GM12878 (cell line): ENCODE results near the gene CALD1. TPM values are rescaled to one million over a fixed set of nuclear protein-coding genes. Genes with fewer than 3 reads are reported as not detected.
A peak's percentile ranks its signal among the peaks of the same experiment; 100 is the strongest.

Experiments used
- ATAC-seq: fragments of 200-7000 bp; cut with Tn5 transposase; 3 replicates; pipeline ENCODE4 v1.9.1; 2020; ENCODE audit warnings: mild to moderate bottlenecking, moderate library complexity
- BruUV-seq: library from RNA; stranded (reverse); fragments of 400-500 nt; replicated peaks from 2 replicates; lab custom pipeline; 2021; lab: Mats Ljungman, UMichigan
- CTCF ChIA-PET: fragments of 300-600 bp; sonication (Branson Sonifier 250); formaldehyde crosslinking; extraction: SDS; loops from one replicate; lab custom pipeline; 2021; ENCODE audit warnings: inconsistent platforms; lab: Yijun Ruan, JAX
- POLR2A ChIA-PET: fragments of 350-600 bp; formaldehyde crosslinking; extraction: SDS; loops from one replicate; lab custom pipeline; 2021; ENCODE audit warnings: inconsistent platforms; lab: Charles Lee
- RAD21 ChIA-PET: fragments of 300-600 bp; sonication (Branson Sonifier 250); formaldehyde crosslinking; loops from one replicate; lab custom pipeline; 2023; ENCODE audit warnings: antibody characterized with exemption; ENCODE audit not compliant: unreplicated experiment; lab: Charles Lee
- SMC1A ChIA-PET: fragments of 300-600 bp; sonication (Branson Sonifier 250); formaldehyde crosslinking; loops from one replicate; lab custom pipeline; 2023; ENCODE audit not compliant: unreplicated experiment, uncharacterized antibody; lab: Charles Lee
- DNase-seq: peaks from one replicate; pipeline ENCODE4 v3.0.0-alpha.2; 2011; ENCODE audit warnings: low read depth, low spot score
- FAIRE-seq: peaks from 3 replicates; lab custom pipeline; 2011; peaks lifted over from hg19 to GRCh38; lab: Jason Lieb, UNC
- H2AFZ ChIP-seq: 2 replicates; pipeline ENCODE4 v1.6.0; 2011; ENCODE audit warnings: low read depth, low read length, control low read depth; ENCODE audit not compliant: control insufficient read depth
- H3K27ac ChIP-seq: 2 replicates; pipeline ENCODE4 v1.5.1; 2011; ENCODE audit warnings: control low read depth; ENCODE audit not compliant: control insufficient read depth, insufficient read depth
- H3K27me3 ChIP-seq, 2 experiments: replicated peaks in 1 of 2; 2 replicates each; pipeline versions ENCODE4 v1.6.0 to v1.6.1; 2011; ENCODE audit warnings: low read length in 1 of 2; ENCODE audit not compliant: control insufficient read depth in 2 of 2, insufficient read depth in 2 of 2
- H3K36me3 ChIP-seq, 2 experiments: 2 replicates each; pipeline ENCODE4 v1.5.1; 2011; ENCODE audit warnings: low read length in 1 of 2; ENCODE audit not compliant: control insufficient read depth in 2 of 2, insufficient read depth in 2 of 2
- H3K4me1 ChIP-seq: 2 replicates; pipeline ENCODE4 v1.6.1; 2011; ENCODE audit warnings: mild to moderate bottlenecking, low read length, moderate library complexity, mixed read lengths; ENCODE audit not compliant: control insufficient read depth, insufficient read depth
- H3K4me2 ChIP-seq: 2 replicates; pipeline ENCODE4 v1.6.0; 2011; ENCODE audit warnings: control low read depth; ENCODE audit not compliant: control insufficient read depth, insufficient read depth
- H3K4me3 ChIP-seq: fragments of 200-600 bp; sonication (generic); 2 replicates; pipeline ENCODE4 v1.5.1; 2016
- H3K79me2 ChIP-seq: 2 replicates; pipeline ENCODE4 v1.6.0; 2011; ENCODE audit warnings: low read length; ENCODE audit not compliant: control insufficient read depth, insufficient read depth
- H3K9ac ChIP-seq: 2 replicates; pipeline ENCODE4 v1.8.0; 2011; ENCODE audit warnings: low read length, control low read depth, mixed read lengths; ENCODE audit not compliant: control insufficient read depth, insufficient read depth
- H3K9me3 ChIP-seq: replicated peaks from 3 replicates; pipeline ENCODE4 v1.5.1; 2011; ENCODE audit warnings: mild to moderate bottlenecking, low read length; ENCODE audit not compliant: control insufficient read depth, insufficient read depth
- H4K20me1 ChIP-seq: 2 replicates; pipeline ENCODE4 v1.6.0; 2011; ENCODE audit not compliant: control insufficient read depth, insufficient read depth
- CHD2 ChIP-seq: IDR thresholded peaks from 2 replicates; pipeline ENCODE4 v1.6.1; 2011; ENCODE audit warnings: low read depth, low read length, improper control_type of control experiment, borderline replicate concordance
- DPF2 ChIP-seq: fragments of 450-650 bp; IDR thresholded peaks from 2 replicates; pipeline ENCODE4 v1.6.1; 2017; ENCODE audit warnings: mild to moderate bottlenecking
- EP300 ChIP-seq, 2 experiments: fragments of 150-350 bp in 1 of 2; IDR thresholded peaks; 2 replicates each; pipeline ENCODE4 v1.6.1; 2011 to 2012; ENCODE audit warnings: low read depth in 2 of 2, low read length in 2 of 2, borderline replicate concordance in 1 of 2, improper control_type of control experiment in 1 of 2, inconsistent platforms in 1 of 2; ENCODE audit not compliant: control insufficient read depth in 1 of 2
- NFIC ChIP-seq: IDR thresholded peaks from 2 replicates; pipeline ENCODE4 v1.6.1; 2012; ENCODE audit warnings: low read depth, mild to moderate bottlenecking, inconsistent platforms, low read length, moderate library complexity
- NFYB ChIP-seq: IDR thresholded peaks from 2 replicates; pipeline ENCODE4 v1.6.1; 2011; ENCODE audit warnings: low read depth, mild to moderate bottlenecking, low read length, improper control_type of control experiment, moderate library complexity; ENCODE audit not compliant: insufficient read depth
- SMARCA5 ChIP-seq: fragments of 450-650 bp; IDR thresholded peaks from 2 replicates; pipeline ENCODE4 v1.6.1; 2017; ENCODE audit warnings: mild to moderate bottlenecking
- WGBS: methylation state at CpG from one replicate; pipeline ENCODE4 v1.1.6; 2016; ENCODE audit warnings: low lambda C conversion rate; ENCODE audit not compliant: insufficient replicate concordance, insufficient coverage; ENCODE audit errors: missing lambda C conversion rate; 5-methylcytosine and 5-hydroxymethylcytosine counted together
- in situ Hi-C: fragments of 300-500 bp; cut with MboI; formaldehyde crosslinking; loops from 9 replicates; pipeline ENCODE4 v1.14.3; 2018; ENCODE audit warnings: mixed read lengths
- intact Hi-C: fragments of 100-400 bp; cut with micrococcal nuclease; formaldehyde crosslinking; loops from one replicate; pipeline ENCODE4 v1.14.2; 2022; ENCODE audit not compliant: unreplicated experiment
- polyA plus RNA-seq, 11 experiments: library from polyadenylated mRNA; depleted of rRNA in 4 of 11; unstranded in 6 of 11; stranded (reverse) in 5 of 11; fragments of >200 nt; fragmentation: Nextera tagmentation in 4 of 11; fragmentation: Illumina TruSeq in 1 of 11; extraction: Ambion mirVana in 4 of 11; extraction: Trizol in 1 of 11; gene quantifications; 1 replicate in 1 of 11; 2 replicates in 10 of 11; pipeline versions ENCODE4 v1.2.1 to v1.2.3, GENCODE V29; 2011 to 2016; ENCODE audit warnings: inconsistent platforms in 2 of 11, missing spikeins in 2 of 11, low read depth in 1 of 11
- total RNA-seq, 4 experiments: library from RNA; depleted of rRNA in 3 of 4; stranded (reverse); fragments of >200 nt in 3 of 4; fragmentation: Illumina TruSeq in 1 of 4; extraction: Trizol in 1 of 4; gene quantifications; 2 replicates each; pipeline versions ENCODE4 v1.2.1 to v1.2.3, GENCODE V29; 2013 to 2021
- TF ChIP-seq, protein P1 (sequence below): fragments of 450-650 bp; IDR thresholded peaks from 2 replicates; pipeline ENCODE4 v1.6.1; 2017; ENCODE audit warnings: mild to moderate bottlenecking, moderate library complexity
- TF ChIP-seq, protein P2 (sequence below): IDR thresholded peaks from 2 replicates; pipeline ENCODE4 v1.6.1; 2012; ENCODE audit warnings: low read depth, low read length, improper control_type of control experiment
- TF ChIP-seq, protein P3 (sequence below): fragments of 450-650 bp; IDR thresholded peaks from 2 replicates; pipeline ENCODE4 v1.6.1; 2016; ENCODE audit warnings: mild to moderate bottlenecking

CALD1 gene
- total and polyA plus RNA-seq, 10 of the 15 experiments (the other 5 are each of a cell fraction or from before 2014, with no cell fraction given): 0.03 to 1.3 (median 0.22) TPM

DNA sequence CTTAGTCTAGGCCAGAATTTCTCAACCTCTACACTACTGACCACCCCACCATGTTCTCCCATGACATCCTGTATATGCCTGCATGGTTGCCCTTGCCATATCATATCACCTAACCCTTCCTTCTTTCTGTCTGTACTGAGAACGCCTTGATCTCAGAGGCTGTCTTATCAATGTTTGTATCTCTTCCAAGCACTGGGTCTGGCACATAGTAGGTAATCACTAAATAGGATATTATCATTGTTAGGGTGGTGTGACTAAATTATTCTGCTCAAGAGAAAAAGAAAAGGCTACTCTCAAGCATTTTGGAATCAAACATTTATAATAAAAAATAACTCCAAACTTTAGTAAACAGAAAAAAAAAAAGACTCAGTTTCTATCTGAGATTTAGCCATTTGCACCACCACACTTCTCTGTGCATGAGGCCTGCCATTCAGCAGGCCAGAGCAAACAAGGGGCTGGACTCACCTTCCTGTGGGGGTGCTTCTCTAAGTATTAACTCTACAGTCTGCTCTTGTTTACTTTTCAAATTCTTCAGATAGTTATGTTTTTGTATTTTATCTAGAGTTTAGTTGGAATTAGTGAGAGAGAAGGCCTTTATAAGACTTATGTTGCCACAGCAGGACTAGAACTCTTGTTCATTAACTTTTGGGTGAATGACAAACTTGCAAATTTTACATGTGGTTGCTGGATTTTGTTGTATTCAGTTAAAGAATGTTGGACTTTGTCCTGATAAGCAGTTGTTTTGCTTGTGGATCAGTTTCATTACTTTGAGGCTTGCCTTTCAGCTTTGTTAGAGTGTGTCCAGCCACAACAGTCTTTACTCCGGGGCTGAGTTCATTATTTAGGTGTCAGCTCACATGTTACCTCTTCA, 212.3 kb downstream of the CALD1 start:
- H3K4me3 ChIP-seq: peak overlapping the region; percentile 52; the same call in 1 of the 2 replicates
- intact Hi-C loops (no loop called here), in situ Hi-C loops (loop anchor here (5.0 to 25.0 kb wide), 3 partner anchors 176 to 971 kb away; partner anchors contain the start of gene NUP205)
- WGBS: 84% methylated on average over 2 of the region's 2 CpGs
- H3K9ac ChIP-seq: peak overlapping the region; percentile 58
- ChIA-PET SMC1A (interaction anchor here (0.5 to 15.4 kb wide), 14 partner anchors 14 to 218 kb away, joined by 3 to 293 read pairs (median 5); partner anchors contain the start of genes CYREN and TMEM140), RAD21 (interaction anchor here (0.7 to 9.0 kb wide), 14 partner anchors 67 to 357 kb away, joined by 3 to 154 read pairs (median 6); partner anchors contain the start of genes CYREN, TMEM140 and WDR91), CTCF (interaction anchor here (0.7 to 12.7 kb wide), 8 partner anchors 38 to 196 kb away, joined by 3 to 157 read pairs (median 4); partner anchors contain the start of genes CYREN and TMEM140), POLR2A (interaction anchor here (0.5 to 8.3 kb wide), 10 partner anchors 157 to 218 kb away, joined by 3 to 121 read pairs (median 3); partner anchors contain the start of genes CYREN and TMEM140)
- H3K4me1 ChIP-seq: peaks cover 54% of the 10 kb centered on the region
- DNase-seq (no peak), FAIRE-seq (no peak), ATAC-seq (peak; percentile 12)
- H3K79me2 ChIP-seq: peaks cover 60% of the 10 kb centered on the region
- BruUV-seq: no TSS peak
- H2AFZ ChIP-seq: no peak overlapping the region
- H3K27me3 ChIP-seq: no peaks in the 10 kb centered on the region
- TF ChIP-seq NFIC: no peak
- TF ChIP-seq, protein P1, sequence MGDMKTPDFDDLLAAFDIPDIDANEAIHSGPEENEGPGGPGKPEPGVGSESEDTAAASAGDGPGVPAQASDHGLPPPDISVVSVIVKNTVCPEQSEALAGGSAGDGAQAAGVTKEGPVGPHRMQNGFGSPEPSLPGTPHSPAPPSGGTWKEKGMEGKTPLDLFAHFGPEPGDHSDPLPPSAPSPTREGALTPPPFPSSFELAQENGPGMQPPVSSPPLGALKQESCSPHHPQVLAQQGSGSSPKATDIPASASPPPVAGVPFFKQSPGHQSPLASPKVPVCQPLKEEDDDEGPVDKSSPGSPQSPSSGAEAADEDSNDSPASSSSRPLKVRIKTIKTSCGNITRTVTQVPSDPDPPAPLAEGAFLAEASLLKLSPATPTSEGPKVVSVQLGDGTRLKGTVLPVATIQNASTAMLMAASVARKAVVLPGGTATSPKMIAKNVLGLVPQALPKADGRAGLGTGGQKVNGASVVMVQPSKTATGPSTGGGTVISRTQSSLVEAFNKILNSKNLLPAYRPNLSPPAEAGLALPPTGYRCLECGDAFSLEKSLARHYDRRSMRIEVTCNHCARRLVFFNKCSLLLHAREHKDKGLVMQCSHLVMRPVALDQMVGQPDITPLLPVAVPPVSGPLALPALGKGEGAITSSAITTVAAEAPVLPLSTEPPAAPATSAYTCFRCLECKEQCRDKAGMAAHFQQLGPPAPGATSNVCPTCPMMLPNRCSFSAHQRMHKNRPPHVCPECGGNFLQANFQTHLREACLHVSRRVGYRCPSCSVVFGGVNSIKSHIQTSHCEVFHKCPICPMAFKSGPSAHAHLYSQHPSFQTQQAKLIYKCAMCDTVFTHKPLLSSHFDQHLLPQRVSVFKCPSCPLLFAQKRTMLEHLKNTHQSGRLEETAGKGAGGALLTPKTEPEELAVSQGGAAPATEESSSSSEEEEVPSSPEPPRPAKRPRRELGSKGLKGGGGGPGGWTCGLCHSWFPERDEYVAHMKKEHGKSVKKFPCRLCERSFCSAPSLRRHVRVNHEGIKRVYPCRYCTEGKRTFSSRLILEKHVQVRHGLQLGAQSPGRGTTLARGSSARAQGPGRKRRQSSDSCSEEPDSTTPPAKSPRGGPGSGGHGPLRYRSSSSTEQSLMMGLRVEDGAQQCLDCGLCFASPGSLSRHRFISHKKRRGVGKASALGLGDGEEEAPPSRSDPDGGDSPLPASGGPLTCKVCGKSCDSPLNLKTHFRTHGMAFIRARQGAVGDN: peak; percentile 73
- TF ChIP-seq, protein P2, sequence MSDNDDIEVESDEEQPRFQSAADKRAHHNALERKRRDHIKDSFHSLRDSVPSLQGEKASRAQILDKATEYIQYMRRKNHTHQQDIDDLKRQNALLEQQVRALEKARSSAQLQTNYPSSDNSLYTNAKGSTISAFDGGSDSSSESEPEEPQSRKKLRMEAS: peak; percentile 47; the same call in 1 of the 2 replicates
- peak in 1 of 2 experiments; percentile 55; a peak in 1 of 4 replicates for TF ChIP-seq EP300 (IDR thresholded peaks at IDR 0.05; ENCODE audit: borderline replicate concordance in 1 of 2, control insufficient read depth in 1 of 2, low read depth in 2 of 2, low read length in 2 of 2)
- TF ChIP-seq NFYB: no peak
- TF ChIP-seq SMARCA5: 0 out of 2 replicates have a peak, but pooled peaks have one; percentile 18
- TF ChIP-seq DPF2: no peak
- TF ChIP-seq, protein P3, sequence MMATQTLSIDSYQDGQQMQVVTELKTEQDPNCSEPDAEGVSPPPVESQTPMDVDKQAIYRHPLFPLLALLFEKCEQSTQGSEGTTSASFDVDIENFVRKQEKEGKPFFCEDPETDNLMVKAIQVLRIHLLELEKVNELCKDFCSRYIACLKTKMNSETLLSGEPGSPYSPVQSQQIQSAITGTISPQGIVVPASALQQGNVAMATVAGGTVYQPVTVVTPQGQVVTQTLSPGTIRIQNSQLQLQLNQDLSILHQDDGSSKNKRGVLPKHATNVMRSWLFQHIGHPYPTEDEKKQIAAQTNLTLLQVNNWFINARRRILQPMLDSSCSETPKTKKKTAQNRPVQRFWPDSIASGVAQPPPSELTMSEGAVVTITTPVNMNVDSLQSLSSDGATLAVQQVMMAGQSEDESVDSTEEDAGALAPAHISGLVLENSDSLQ: peak; percentile 31; the same call in 1 of the 2 replicates
- TF ChIP-seq CHD2: 0 out of 2 replicates have a peak, but pooled peaks have one; percentile 30
- H3K4me2 ChIP-seq: peak overlapping the region; percentile 36
- peak overlapping the region; percentile 99 for H3K27ac ChIP-seq
- H4K20me1 ChIP-seq: no peaks in the 10 kb centered on the region
- H3K36me3 ChIP-seq: peaks cover 0 to 2% of the 10 kb centered on the region in 2 experiments; a peak in 1 of 4 replicates
- H3K9me3 ChIP-seq: no peaks in the 10 kb centered on the region
